ENCODE results near the gene ANGPTL8.

Gene ANGPTL8

GRCh38 chr19:11291415-11291814 is 52.0 kb downstream of the ANGPTL8 start:
- DNase-seq (ENCODE audit: low spot score) = no peak
